ENCODE results near the gene DCTPP1. TPM values are rescaled to one million over a fixed set of nuclear protein-coding genes. Genes with fewer than 3 reads are reported as not detected.

Gene DCTPP1
- total and polyA plus RNA-seq, 2 of the 13 experiments (the other 11 are each of a cell fraction or from before 2014, with no cell fraction given), result 54.8 to 74.4 TPM

DNA sequence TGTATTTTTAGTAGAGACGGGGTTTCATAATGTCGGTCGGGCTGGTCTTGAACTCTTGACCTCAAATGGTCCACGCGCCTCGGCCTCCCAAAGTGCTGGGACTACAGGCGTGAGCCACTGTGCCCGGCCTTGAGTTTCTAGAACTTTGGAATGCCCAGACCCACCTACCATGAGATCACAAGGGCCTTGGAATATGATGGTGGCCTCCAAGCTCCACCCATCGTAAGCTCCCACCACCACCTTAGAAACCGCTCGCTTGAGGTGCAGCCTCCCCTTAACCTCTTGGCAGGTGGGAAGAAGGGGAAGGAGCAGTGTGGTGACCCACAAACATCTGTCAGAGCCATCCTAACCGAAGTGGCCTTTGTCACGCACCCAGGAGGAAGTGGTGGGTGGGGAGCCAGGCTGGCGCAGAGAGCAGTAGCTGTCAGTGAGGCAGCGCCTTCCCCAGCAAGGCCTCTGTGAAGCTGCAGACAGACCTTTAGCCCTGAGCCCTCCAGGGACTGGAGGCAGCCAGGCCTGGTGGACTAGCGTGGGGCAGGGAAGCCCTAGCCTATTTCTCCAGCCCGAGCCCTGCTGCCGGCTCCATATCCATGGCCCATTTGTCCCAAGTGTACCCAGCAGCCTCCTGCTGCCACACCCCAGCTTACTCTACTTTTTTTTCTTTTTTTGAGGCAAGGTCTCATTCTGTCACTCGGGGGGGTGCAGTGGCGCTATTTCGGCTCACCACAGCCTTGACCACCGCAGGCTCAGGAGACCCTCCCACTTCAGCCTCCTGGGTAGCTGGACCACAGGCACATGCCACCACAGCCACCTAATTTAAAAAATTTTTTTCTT, 28.9 kb upstream of the DCTPP1 start (continued):
- TF ChIP-seq, protein P1, sequence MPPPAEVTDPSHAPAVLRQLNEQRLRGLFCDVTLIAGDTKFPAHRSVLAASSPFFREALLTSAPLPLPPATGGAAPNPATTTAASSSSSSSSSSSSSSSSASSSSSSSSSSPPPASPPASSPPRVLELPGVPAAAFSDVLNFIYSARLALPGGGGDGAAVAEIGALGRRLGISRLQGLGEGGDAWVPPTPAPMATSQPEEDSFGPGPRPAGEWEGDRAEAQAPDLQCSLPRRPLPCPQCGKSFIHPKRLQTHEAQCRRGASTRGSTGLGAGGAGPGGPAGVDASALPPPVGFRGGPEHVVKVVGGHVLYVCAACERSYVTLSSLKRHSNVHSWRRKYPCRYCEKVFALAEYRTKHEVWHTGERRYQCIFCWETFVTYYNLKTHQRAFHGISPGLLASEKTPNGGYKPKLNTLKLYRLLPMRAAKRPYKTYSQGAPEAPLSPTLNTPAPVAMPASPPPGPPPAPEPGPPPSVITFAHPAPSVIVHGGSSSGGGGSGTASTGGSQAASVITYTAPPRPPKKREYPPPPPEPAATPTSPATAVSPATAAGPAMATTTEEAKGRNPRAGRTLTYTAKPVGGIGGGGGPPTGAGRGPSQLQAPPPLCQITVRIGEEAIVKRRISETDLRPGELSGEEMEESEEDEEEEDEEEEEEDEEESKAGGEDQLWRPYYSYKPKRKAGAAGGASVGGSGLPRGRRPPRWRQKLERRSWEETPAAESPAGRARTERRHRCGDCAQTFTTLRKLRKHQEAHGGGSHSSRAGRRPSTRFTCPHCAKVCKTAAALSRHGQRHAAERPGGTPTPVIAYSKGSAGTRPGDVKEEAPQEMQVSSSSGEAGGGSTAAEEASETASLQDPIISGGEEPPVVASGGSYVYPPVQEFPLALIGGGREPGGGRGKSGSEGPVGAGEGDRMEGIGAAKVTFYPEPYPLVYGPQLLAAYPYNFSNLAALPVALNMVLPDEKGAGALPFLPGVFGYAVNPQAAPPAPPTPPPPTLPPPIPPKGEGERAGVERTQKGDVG (CRISPR knock-in tag; IDR thresholded peaks at IDR 0.05; ENCODE audit: borderline replicate concordance), result peak; percentile 86; the same call in 1 of the 2 replicates
- TF ChIP-seq SMAD9 (CRISPR knock-in tag; IDR thresholded peaks at IDR 0.05) (no peak), FOXM1 (CRISPR knock-in tag; IDR thresholded peaks at IDR 0.05) (no peak), ZNF660 (CRISPR knock-in tag; IDR thresholded peaks at IDR 0.05; ENCODE audit: borderline replicate concordance, low read depth) (0 out of 2 replicates have a peak, but pooled peaks have one; percentile 12), BRD4 (CRISPR knock-in tag; IDR thresholded peaks at IDR 0.05) (peak; percentile 78; the same call in 1 of the 2 replicates), ATF7-NPFF (CRISPR knock-in tag; IDR thresholded peaks at IDR 0.05; ENCODE audit: low read depth) (peak; percentile 49; the same call in 1 of the 2 replicates), ZNF737 (CRISPR knock-in tag; IDR thresholded peaks at IDR 0.05; ENCODE audit: borderline replicate concordance) (no peak), TAF1 (CRISPR knock-in tag; IDR thresholded peaks at IDR 0.05) (peak; percentile 61; the same call in 1 of the 2 replicates), GATA4 (IDR thresholded peaks at IDR 0.05; ENCODE audit: borderline replicate concordance, low read depth) (no peak)
- TF ChIP-seq, protein P2, sequence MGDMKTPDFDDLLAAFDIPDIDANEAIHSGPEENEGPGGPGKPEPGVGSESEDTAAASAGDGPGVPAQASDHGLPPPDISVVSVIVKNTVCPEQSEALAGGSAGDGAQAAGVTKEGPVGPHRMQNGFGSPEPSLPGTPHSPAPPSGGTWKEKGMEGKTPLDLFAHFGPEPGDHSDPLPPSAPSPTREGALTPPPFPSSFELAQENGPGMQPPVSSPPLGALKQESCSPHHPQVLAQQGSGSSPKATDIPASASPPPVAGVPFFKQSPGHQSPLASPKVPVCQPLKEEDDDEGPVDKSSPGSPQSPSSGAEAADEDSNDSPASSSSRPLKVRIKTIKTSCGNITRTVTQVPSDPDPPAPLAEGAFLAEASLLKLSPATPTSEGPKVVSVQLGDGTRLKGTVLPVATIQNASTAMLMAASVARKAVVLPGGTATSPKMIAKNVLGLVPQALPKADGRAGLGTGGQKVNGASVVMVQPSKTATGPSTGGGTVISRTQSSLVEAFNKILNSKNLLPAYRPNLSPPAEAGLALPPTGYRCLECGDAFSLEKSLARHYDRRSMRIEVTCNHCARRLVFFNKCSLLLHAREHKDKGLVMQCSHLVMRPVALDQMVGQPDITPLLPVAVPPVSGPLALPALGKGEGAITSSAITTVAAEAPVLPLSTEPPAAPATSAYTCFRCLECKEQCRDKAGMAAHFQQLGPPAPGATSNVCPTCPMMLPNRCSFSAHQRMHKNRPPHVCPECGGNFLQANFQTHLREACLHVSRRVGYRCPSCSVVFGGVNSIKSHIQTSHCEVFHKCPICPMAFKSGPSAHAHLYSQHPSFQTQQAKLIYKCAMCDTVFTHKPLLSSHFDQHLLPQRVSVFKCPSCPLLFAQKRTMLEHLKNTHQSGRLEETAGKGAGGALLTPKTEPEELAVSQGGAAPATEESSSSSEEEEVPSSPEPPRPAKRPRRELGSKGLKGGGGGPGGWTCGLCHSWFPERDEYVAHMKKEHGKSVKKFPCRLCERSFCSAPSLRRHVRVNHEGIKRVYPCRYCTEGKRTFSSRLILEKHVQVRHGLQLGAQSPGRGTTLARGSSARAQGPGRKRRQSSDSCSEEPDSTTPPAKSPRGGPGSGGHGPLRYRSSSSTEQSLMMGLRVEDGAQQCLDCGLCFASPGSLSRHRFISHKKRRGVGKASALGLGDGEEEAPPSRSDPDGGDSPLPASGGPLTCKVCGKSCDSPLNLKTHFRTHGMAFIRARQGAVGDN (CRISPR knock-in tag; IDR thresholded peaks at IDR 0.05), result peak; percentile 99
- TF ChIP-seq, protein P3, sequence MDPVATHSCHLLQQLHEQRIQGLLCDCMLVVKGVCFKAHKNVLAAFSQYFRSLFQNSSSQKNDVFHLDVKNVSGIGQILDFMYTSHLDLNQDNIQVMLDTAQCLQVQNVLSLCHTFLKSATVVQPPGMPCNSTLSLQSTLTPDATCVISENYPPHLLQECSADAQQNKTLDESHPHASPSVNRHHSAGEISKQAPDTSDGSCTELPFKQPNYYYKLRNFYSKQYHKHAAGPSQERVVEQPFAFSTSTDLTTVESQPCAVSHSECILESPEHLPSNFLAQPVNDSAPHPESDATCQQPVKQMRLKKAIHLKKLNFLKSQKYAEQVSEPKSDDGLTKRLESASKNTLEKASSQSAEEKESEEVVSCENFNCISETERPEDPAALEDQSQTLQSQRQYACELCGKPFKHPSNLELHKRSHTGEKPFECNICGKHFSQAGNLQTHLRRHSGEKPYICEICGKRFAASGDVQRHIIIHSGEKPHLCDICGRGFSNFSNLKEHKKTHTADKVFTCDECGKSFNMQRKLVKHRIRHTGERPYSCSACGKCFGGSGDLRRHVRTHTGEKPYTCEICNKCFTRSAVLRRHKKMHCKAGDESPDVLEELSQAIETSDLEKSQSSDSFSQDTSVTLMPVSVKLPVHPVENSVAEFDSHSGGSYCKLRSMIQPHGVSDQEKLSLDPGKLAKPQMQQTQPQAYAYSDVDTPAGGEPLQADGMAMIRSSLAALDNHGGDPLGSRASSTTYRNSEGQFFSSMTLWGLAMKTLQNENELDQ (CRISPR knock-in tag; IDR thresholded peaks at IDR 0.05; ENCODE audit: borderline replicate concordance), result 0 out of 2 replicates have a peak, but pooled peaks have one; percentile 13
- TF ChIP-seq, protein P4, sequence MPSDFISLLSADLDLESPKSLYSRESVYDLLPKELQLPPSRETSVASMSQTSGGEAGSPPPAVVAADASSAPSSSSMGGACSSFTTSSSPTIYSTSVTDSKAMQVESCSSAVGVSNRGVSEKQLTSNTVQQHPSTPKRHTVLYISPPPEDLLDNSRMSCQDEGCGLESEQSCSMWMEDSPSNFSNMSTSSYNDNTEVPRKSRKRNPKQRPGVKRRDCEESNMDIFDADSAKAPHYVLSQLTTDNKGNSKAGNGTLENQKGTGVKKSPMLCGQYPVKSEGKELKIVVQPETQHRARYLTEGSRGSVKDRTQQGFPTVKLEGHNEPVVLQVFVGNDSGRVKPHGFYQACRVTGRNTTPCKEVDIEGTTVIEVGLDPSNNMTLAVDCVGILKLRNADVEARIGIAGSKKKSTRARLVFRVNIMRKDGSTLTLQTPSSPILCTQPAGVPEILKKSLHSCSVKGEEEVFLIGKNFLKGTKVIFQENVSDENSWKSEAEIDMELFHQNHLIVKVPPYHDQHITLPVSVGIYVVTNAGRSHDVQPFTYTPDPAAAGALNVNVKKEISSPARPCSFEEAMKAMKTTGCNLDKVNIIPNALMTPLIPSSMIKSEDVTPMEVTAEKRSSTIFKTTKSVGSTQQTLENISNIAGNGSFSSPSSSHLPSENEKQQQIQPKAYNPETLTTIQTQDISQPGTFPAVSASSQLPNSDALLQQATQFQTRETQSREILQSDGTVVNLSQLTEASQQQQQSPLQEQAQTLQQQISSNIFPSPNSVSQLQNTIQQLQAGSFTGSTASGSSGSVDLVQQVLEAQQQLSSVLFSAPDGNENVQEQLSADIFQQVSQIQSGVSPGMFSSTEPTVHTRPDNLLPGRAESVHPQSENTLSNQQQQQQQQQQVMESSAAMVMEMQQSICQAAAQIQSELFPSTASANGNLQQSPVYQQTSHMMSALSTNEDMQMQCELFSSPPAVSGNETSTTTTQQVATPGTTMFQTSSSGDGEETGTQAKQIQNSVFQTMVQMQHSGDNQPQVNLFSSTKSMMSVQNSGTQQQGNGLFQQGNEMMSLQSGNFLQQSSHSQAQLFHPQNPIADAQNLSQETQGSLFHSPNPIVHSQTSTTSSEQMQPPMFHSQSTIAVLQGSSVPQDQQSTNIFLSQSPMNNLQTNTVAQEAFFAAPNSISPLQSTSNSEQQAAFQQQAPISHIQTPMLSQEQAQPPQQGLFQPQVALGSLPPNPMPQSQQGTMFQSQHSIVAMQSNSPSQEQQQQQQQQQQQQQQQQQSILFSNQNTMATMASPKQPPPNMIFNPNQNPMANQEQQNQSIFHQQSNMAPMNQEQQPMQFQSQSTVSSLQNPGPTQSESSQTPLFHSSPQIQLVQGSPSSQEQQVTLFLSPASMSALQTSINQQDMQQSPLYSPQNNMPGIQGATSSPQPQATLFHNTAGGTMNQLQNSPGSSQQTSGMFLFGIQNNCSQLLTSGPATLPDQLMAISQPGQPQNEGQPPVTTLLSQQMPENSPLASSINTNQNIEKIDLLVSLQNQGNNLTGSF (CRISPR knock-in tag; IDR thresholded peaks at IDR 0.05), result no peak

All from HepG2 (cell line).